ENCODE measurements around the gene MTFP1. TPM values are rescaled to one million over a fixed set of nuclear protein-coding genes. Genes with fewer than 3 reads are reported as not detected.
"Not testable (repeated sequence)": the region's sequence is repeated elsewhere in the genome, so short reads cannot be mapped to it uniquely, and the experiment has no call there.

MTFP1 gene
- total RNA-seq, 4 donors from 2014 or later = 5.2 to 13.3 (median 8.7) TPM

GRCh38 chr22:30399718-30400117 is 25.9 kb upstream of the MTFP1 start:
- no peak for DNase-seq (ENCODE audit: low spot score in 2 of 2)
- WGBS, 2 donors = 78 to 85% methylated on average over 5 of the region's 5 CpGs
- no peak overlapping the region for H3K4me3 ChIP-seq (ENCODE audit: low read depth, poor library complexity, severe bottlenecking)
- TF ChIP-seq, protein P1, sequence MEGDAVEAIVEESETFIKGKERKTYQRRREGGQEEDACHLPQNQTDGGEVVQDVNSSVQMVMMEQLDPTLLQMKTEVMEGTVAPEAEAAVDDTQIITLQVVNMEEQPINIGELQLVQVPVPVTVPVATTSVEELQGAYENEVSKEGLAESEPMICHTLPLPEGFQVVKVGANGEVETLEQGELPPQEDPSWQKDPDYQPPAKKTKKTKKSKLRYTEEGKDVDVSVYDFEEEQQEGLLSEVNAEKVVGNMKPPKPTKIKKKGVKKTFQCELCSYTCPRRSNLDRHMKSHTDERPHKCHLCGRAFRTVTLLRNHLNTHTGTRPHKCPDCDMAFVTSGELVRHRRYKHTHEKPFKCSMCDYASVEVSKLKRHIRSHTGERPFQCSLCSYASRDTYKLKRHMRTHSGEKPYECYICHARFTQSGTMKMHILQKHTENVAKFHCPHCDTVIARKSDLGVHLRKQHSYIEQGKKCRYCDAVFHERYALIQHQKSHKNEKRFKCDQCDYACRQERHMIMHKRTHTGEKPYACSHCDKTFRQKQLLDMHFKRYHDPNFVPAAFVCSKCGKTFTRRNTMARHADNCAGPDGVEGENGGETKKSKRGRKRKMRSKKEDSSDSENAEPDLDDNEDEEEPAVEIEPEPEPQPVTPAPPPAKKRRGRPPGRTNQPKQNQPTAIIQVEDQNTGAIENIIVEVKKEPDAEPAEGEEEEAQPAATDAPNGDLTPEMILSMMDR (IDR thresholded peaks at IDR 0.05) = no peak
- no peak for TF ChIP-seq POLR2A (IDR thresholded peaks at IDR 0.05)
- intact Hi-C loops (cut with DNase I; ENCODE audit: low total_unique reads) = no loop called here

DNA sequence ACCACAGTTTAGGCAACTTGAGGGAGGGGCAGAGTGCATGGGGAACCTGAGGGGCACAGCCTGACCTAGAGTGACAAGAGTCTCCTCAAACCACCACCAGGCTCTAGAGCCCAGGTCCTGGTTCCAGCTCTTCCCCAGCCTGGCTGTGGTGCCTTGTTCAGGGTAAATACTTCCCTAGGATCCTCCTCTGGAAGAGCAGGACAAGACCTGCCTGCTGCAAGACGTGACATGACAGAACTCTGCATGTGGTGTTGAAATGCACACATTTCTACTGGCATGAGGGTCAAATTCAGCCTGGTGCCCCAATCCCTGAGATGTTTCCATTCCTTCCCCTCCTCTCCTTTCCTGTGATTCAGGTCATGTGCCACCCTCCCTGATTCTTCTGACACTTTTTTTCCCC is 25.4 kb upstream of the MTFP1 start:
- intact Hi-C loops (cut with DNase I; ENCODE audit: low total_unique reads) = no loop called here
- DNase-seq (ENCODE audit: low spot score in 2 of 2) = no peak
- WGBS, 2 donors = 40 to 74% methylated on average over 1 of the region's 1 CpG
- no peak overlapping the region for H3K4me3 ChIP-seq (ENCODE audit: low read depth, poor library complexity, severe bottlenecking)
- TF ChIP-seq, protein P1 (IDR thresholded peaks at IDR 0.05) = no peak
- no peak for TF ChIP-seq POLR2A (IDR thresholded peaks at IDR 0.05)

DNA sequence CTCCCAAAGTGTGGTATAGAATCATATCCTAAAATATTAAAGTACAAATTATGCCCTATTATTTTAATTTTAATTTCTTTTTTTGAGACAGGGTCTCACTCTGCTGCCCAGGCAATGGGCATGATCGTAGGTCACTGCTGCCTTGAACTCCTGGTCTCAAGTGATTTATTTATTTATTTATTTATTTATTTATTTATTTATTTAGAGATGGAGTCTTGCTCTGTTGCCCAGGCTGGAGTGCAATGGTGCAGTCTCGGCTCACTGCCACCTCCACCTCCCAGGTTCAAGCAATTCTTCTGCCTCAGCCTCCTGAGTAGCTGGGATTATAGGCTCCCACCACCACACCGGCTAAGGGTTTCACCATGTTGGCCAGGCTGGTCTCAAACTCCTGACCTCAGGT is 24.5 kb upstream of the MTFP1 start:
- DNase-seq (ENCODE audit: low spot score in 2 of 2); H3K4me3 ChIP-seq (ENCODE audit: low read depth, poor library complexity, severe bottlenecking); intact Hi-C loops (cut with DNase I; ENCODE audit: low total_unique reads): not testable (repeated sequence)
- WGBS, 2 donors = 94 to 97% methylated on average over 3 of the region's 3 CpGs

- DNase-seq (ENCODE audit: low spot score in 2 of 2) = no peak
- TF ChIP-seq, protein P1 (IDR thresholded peaks at IDR 0.05) = no peak
- TF ChIP-seq POLR2A (IDR thresholded peaks at IDR 0.05) = no peak
- WGBS, 2 donors = 71 to 73% methylated on average over 5 of the region's 5 CpGs
- no peak overlapping the region for H3K4me3 ChIP-seq (ENCODE audit: low read depth, poor library complexity, severe bottlenecking)
- intact Hi-C loops (cut with DNase I; ENCODE audit: low total_unique reads) = no loop called here
Observed at GRCh38 chr22:30402028-30402765, 23.4 kb upstream of the MTFP1 start.

DNA sequence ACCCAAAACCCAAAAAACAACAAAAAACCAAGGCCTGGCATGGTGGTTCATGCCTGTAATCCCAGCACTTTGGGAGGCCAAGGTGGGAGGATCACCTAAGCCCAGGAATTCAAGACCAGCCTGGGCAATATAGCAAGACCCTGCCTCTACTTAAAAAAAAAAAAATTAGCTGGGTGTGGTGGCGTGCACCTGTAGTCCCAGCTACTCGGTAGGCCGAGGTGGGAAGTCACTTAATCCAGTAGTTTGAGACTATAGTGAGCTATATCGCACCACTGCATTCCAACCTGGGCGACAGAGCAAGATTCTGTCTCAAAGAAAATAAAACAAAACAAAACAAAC is 22.8 kb upstream of the MTFP1 start:
- 96 to 98% methylated on average over 5 of the region's 5 CpGs for WGBS, 2 donors
- intact Hi-C loops (cut with DNase I; ENCODE audit: low total_unique reads); H3K4me3 ChIP-seq (ENCODE audit: low read depth, poor library complexity, severe bottlenecking); DNase-seq (ENCODE audit: low spot score in 2 of 2): not testable (repeated sequence)

DNA sequence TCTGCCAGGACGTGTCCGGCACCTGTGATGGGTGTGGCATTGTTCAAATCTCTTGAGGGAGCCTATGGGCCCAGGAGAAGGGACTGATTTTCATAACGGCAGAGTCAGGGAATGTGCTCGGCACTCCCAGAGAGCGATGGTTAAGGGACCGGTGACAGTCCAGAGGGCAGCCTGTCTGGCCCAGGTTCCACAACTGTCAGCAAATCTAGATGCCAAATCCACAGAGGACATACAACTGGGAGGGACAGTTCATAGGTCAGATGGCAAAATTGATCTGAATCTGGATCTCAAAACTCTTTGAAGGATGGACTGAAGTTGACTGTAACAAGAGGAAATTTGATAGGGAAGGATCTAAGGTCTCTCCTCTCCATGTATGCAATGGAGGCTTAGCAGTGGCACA is 21.3 kb upstream of the MTFP1 start:
- TF ChIP-seq POLR2A (IDR thresholded peaks at IDR 0.05) = no peak
- TF ChIP-seq, protein P1 (IDR thresholded peaks at IDR 0.05) = no peak
- H3K4me3 ChIP-seq (ENCODE audit: low read depth, poor library complexity, severe bottlenecking) = no peak overlapping the region
- intact Hi-C loops (cut with DNase I; ENCODE audit: low total_unique reads) = no loop called here
- no peak for DNase-seq (ENCODE audit: low spot score in 2 of 2)
- 74 to 80% methylated on average over 6 of the region's 6 CpGs for WGBS, 2 donors

- no peak overlapping the region for H3K4me3 ChIP-seq (ENCODE audit: low read depth, poor library complexity, severe bottlenecking)
- 66 to 70% methylated on average over 4 of the region's 4 CpGs for WGBS, 2 donors
- intact Hi-C loops (cut with DNase I; ENCODE audit: low total_unique reads) = no loop called here
- TF ChIP-seq, protein P1 (IDR thresholded peaks at IDR 0.05) = no peak
- no peak for TF ChIP-seq POLR2A (IDR thresholded peaks at IDR 0.05)
- no peak for DNase-seq (ENCODE audit: low spot score in 2 of 2)
Observed at GRCh38 chr22:30405731-30406130, 19.8 kb upstream of the MTFP1 start.

All from lower leg skin (tissue), 4 donors.